ENCODE measurements around the gene TRNP1.

GRCh38 chr1:26946270-26946669 is 47.2 kb upstream of the TRNP1 start:
- TF ChIP-seq, protein P1, sequence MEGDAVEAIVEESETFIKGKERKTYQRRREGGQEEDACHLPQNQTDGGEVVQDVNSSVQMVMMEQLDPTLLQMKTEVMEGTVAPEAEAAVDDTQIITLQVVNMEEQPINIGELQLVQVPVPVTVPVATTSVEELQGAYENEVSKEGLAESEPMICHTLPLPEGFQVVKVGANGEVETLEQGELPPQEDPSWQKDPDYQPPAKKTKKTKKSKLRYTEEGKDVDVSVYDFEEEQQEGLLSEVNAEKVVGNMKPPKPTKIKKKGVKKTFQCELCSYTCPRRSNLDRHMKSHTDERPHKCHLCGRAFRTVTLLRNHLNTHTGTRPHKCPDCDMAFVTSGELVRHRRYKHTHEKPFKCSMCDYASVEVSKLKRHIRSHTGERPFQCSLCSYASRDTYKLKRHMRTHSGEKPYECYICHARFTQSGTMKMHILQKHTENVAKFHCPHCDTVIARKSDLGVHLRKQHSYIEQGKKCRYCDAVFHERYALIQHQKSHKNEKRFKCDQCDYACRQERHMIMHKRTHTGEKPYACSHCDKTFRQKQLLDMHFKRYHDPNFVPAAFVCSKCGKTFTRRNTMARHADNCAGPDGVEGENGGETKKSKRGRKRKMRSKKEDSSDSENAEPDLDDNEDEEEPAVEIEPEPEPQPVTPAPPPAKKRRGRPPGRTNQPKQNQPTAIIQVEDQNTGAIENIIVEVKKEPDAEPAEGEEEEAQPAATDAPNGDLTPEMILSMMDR (IDR thresholded peaks at IDR 0.05), result no peak
- no peak for TF ChIP-seq POLR2A (IDR thresholded peaks at IDR 0.05)

Measured in right lobe of liver (tissue), 4 donors.